Effector CD8-positive, alpha-beta T cell (primary cell): Measurements from ENCODE around the gene TMPRSS12.
"Not testable (repeated sequence)": the region's sequence is repeated elsewhere in the genome, so short reads cannot be mapped to it uniquely, and the experiment has no call there.

Experiments
- DNase-seq: peaks from one replicate; lab custom pipeline; 2025; lab: John Stamatoyannopoulos, UW
- total RNA-seq, 4 experiments: gene quantifications; one replicate each; lab custom pipeline; 2026; lab: John Stamatoyannopoulos, UW

The TMPRSS12 gene, protein sequence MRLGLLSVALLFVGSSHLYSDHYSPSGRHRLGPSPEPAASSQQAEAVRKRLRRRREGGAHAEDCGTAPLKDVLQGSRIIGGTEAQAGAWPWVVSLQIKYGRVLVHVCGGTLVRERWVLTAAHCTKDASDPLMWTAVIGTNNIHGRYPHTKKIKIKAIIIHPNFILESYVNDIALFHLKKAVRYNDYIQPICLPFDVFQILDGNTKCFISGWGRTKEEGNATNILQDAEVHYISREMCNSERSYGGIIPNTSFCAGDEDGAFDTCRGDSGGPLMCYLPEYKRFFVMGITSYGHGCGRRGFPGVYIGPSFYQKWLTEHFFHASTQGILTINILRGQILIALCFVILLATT
- total RNA-seq = 0 to 0.18 (median 0) reads per million in 4 experiments

DNA sequence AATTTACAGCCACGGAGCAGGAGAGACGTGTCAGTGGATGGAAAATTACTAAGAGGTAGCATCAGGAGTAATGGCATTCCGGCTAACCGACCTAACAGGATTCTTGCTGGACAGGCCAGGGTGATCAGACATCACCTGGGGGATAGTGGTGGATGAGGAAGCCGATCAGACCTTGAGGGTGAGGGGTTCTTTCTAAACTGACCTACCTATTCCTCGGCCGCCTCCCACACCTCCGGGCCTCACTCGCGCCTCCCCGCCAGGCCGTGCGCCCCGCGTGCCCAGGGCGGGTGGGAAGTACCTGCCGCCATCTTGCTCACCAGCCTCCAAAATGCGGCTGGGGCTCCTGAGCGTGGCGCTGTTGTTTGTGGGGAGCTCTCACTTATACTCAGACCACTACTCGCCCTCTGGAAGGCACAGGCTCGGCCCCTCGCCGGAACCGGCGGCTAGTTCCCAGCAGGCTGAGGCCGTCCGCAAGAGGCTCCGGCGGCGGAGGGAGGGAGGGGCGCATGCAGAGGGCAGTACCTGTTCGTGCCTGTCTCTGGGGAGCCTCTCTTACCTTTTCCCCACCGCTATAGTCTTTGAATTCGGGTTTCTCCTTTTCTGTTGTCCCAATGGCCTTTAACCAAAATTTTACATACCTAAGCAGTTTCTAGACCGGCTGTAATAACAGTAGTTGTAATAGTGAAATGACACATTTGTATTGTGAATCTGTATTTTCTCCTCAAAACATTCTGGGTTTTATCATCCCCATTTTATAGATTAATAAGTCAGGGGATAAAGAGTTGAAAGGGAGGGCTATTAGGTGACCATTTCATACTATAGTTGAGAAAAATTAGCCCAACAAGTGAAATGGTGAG lies at the start of gene TMPRSS12:
Gene TMPRSS12, plus strand, starts transcription at position 290 of the 857 bp plus-strand sequence. Its CDS starts 39 bp downstream, at position 329.
- no peak for DNase-seq

DNA sequence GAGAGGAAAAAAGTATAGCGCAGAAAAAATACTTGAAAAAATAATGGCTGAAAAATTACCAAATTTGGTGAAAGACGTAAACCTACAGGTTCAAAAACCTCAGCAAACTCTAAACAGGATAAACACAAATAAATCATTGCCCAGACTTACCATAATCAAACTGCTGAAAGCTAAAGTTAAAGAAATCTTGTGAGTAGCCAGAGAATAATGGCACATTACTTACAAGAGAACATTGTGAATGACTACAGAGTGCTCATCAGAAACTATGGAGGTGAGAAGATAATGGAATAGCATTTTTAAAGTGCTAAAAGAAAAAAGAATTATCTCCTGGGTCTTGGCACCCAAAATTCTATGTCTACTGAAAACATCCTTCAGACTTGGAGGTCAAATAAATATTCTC lies 42.8 kb upstream of the TMPRSS12 start:
- DNase-seq = no peak

DNA sequence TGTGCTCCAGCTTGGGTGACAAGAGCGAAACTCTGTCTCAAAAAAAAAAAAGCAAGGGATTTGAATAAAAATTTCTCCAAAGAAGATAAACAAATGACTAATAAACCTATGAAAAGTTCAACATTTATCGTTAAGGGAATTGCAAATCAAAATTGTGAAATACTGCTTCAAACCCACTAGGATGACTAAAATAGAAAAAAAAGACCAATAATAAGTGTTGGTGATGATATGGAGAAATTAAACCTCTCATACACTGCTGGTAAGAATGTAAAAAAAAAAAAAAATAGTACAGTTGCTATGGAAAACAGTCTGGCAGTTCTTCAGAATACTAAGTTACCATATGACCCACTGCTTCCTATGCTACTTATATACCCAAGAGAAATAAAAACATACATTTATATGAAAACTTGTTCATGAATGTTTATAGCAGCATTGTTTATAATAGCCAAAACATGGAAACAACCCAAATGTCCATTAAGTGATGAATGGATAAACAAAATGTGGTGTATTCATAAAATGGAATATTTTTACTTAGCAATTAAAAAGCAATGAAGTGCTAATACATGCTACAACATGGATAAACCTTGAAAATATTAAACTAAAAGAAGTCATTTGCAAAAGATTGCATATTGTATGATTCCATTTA lies 39.4 kb upstream of the TMPRSS12 start:
- DNase-seq = no peak

DNA sequence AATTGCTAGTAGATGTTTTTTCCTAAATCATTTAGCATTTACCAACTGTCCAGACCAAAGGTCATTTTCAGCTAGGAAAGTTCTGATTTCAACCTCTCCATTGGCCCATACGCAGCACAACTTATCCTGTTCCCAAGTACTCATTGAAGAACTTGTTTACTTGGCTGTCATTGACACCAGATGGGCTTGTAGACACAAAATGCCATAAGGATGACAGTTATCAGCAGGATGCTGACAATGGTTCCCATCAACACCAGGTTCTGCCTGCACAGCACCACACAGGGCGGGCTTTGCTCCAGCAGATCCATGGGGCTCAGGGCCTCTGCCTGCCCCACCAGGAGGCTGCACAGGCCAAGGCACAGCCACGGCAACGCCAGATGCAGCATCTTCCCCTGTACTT lies 36.5 kb upstream of the TMPRSS12 start:
- no peak for DNase-seq

DNA sequence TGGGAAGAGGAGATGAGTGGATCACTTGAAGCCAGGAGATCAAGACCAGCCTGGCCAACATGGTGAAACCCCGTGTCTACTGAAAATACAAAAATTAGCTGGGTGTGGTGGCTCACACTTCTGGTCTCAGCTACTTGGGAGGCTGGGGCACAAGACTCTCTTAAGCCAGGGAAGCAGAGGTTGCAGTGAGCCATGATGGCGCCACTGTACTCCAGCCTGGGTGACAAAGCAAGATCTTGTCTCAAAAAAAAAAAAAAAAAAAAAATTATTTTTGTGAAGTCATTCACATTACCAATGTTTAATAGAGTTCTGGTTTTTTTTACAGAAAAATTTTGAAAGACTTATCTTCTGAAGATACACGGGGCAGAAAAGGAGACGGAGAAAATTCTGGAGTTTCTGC lies 33.6 kb upstream of the TMPRSS12 start:
- DNase-seq = not testable (repeated sequence)

DNA sequence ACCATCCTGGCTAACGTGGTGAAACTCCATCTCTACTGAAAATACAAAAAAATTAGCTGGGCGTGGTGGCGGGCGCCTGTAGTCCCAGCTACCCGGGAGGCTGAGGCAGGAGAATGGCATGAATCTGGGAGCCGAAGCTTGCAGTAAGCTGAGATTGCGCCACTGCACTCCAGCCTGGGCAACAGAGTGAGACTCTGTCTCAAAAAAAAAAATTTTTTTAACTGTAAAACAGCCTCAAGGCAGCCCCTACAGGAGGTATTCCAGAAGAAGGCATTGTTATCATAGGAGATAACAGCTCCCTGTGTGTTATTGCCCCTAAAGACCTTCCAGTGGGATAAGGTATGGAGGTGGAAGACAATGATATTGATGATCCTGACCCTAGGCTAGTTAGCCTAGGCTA lies 27.8 kb upstream of the TMPRSS12 start:
- not testable (repeated sequence) for DNase-seq

DNA sequence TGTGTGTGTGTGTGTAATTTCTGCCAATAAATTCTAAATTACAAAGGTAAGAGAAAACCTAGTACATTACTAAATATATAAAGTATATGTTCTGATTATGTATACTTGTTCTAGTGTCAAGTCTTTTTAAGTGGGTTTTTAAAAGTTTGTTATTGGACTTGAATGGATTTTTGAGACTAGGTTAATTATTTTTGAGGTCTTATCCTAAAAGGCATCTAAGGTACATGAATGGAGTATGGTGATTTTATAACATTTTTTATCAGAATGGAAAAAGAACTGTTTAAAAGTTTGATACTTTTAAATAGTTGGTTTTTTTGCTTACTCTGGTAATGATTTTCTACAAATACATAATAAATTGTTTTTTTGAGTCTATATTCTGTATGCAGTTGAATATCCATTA lies 22.5 kb upstream of the TMPRSS12 start:
- DNase-seq = no peak

DNA sequence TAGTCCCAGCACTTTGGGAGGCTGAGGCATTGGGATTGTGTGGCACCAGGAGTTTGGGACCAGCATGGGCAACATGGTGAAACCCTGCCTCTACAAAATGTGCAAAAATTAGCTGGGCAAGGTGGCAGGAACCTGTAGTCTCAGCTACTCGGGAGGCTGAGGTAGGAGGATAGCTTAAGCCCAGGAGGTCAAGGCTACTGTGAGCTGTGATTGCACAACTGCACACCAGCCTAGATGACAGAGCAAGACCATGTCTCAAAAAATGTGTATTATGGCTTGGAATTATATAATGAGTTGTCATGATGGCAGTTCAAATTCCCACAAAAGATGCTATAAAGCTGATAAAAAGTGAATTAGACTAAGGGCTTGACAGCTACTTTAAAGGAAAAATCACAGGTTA lies 20.6 kb upstream of the TMPRSS12 start:
- DNase-seq = no peak

DNA sequence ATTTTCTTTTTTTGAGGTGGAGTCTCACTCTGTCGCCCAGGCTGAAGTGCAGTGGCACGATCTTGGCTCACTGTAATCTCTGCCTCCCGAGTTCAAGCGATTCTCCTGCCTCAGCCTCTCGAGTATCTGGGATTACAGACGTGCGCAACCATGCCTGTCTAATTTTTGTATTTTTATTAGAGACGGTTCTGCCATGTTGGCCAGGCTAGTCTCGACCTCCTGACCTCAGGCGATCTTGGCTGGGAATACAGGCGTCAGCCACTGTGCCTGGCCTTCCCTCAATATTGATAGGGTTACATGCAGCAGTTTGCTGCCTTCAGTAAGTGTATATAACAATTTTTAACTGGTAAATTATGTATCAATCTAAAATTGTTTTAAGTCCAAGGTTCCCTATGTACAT lies 19.0 kb upstream of the TMPRSS12 start:
- not testable (repeated sequence) for DNase-seq

DNA sequence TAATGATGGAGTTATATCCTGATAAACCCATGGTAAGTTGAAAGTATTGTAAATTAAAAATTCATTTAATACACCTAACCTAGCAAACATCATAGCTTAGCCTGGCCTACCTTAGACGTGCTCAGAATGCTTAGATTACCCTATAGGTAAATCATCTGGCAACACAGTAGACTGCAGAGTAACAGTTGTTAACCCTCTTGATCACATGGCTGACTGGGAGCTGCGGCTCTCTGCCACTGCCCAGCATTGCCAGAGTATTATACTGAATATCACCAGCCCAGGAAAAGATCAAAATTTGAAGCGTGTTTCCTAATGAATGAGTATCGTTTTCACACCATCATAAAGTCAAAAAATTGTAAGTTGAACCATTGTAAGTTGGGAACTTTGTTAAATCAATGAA lies 17.8 kb upstream of the TMPRSS12 start:
- no peak for DNase-seq

DNA sequence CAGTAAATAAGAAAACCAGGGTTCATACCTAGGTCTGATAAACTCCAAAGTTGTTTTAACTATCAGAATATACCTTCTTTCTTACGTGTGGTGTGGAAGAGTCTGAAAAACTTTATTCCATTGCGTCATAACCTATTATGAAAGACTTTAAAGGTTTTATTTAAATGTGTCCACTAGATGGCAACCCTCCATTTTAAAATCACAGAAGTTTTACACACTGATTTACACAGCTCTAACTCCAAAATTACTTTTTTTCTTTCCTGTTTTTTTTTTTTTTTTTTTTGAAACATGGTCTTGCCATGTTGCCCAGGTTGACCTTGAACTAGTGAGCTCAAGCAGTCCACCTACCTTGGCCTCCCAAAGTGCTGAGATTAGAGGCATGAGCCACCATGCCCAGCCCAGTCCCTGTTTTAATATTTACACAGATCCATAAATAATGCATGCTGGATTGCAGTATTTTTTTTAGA lies 17.3 kb upstream of the TMPRSS12 start:
- no peak for DNase-seq

DNA sequence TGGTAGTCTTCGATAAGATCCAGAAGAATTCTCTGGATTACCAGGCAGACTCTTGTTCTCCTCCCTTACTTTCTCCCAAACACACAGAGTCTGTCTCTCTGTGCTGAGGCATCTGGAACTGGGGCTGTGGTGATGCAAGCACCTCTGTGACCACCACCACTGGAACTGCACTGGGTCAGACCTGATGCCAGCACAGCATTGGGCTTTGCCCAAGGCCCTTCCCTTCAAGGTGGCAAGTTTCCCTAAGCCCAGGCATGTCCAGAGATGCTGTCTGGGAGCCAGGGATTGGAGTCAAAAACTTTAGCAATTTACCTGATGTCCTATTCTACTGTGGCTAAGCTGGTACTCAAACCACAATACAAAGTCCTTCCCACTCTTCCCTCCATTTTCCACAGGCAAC lies 14.6 kb upstream of the TMPRSS12 start:
- no peak for DNase-seq

DNA sequence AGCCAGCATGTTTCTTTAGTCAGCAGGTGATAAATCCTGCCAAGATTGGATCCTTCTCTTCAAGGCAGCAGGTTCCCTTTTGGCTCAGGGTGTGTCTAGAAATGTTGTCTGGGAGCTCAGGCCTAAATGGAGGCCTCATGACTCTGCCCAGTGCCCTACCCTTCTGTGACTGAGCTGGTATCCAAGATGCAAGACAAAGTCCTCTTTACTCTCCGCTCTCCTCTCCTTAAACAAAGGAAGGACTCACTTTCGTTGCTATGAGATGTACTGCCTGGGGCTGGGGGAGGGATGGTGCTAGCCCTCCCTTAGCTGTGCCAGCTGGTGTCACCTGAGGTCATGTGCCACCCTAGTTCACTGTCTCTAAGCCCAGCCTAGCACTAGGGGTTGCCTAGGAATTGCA lies 13.8 kb upstream of the TMPRSS12 start:
- no peak for DNase-seq

DNA sequence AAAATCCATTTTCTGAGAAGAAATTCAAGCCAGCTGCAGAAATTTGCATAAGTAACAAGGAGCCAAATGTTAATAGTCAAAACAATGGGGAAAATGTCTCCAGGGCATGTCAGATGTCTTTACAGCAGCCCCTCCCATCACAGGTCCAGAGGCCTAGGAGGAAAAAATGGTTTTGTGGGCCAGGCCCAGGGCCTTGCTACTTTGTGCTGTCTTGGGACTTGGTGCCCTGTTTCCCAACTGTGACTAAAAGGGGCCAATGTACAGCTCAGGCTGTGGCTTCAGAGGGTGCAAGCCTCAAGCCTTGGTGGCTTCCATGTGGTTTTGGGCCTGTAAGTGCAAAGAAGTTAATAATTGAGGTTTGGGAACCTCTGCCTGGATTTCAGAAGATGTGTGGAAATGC lies 8.9 kb upstream of the TMPRSS12 start:
- DNase-seq = not testable (repeated sequence)

DNA sequence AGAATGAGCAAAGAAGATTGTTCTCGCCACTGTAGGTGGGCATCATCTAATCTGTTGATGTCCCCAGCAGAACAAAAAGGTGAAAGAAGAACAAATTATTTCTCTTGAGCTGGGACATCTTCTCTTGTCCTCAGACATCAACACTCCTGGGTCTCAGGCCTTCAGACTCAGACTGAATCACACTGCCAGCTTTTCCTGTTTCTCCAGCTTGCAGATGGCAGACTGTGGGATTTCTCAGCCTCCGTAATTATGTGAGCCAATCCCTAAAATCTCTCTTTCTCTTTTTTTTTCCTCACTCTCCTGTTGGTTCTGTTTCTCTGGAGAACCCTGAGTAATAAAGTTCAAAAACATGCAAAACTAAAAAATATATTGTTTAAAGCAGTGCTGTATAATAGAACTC lies 3.7 kb upstream of the TMPRSS12 start:
- DNase-seq = no peak

DNA sequence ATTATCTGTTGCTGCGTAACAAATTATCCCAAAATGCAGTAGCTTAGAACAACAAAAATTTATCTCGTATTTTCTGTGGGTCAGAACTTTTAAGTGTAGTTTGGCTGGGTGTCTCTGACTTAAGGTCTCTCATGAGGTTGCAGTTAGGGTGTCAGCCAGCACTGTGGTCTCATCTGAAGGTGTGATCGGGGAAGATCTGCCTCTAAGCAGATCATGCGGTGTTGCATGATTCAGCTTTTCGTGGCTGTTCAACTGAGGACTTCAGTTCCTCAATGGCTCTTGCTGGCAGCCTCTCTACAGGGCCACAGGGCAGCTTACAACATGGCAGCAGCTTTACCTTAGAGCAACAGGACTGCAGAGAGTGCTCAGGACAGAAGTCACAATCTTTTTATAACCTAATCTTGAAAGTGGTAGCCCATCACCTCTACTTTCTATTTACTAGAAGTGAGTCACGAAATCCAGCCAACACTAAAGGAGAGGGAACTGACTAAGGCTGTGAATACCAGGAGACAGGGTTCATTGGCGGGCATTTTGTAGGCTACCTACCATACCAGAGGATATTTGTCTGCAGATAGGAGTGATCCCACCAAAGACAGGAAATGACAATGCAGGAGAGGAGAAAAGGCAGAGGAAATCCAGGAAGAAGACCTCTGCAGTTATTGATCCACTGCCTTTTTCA lies 1.8 kb upstream of the TMPRSS12 start:
- no peak for DNase-seq

DNA sequence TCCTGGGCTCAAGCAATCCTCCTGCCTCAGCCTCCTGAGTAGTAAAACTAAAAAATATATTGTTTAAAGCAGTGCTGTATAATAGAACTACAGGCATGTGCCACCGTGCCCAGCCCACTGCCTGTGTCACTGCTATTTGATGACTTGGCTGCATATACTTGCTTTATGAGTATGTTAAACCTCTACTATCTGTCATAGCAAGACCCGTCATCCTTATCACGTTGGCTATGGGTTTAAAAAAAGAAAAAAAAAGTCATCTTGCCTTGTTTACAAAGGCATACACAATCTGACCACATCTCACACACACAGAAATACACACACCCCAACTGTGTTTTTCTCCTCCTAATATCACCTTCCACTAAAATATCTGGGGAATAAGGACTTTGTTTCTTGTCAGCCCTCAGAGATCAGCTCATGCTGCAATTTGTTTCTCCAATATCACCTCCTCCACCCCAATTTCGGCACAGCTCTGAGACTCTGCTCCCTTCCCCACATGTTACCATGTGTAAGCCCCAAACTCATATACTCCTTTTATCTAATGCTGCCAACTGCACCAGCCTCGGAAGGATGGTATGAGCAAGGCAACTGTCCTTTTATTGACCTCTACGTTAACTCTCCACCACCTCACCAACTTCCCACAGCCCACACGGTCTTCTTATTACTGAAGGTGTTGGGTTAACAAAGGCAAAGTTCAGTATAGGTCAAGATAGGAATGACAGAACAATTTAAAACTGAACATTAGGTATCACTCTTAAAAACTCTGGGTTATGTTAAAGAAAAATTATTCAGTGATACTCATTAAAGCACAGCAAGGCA lies 802 bp upstream of the TMPRSS12 start:
- no peak for DNase-seq

DNA sequence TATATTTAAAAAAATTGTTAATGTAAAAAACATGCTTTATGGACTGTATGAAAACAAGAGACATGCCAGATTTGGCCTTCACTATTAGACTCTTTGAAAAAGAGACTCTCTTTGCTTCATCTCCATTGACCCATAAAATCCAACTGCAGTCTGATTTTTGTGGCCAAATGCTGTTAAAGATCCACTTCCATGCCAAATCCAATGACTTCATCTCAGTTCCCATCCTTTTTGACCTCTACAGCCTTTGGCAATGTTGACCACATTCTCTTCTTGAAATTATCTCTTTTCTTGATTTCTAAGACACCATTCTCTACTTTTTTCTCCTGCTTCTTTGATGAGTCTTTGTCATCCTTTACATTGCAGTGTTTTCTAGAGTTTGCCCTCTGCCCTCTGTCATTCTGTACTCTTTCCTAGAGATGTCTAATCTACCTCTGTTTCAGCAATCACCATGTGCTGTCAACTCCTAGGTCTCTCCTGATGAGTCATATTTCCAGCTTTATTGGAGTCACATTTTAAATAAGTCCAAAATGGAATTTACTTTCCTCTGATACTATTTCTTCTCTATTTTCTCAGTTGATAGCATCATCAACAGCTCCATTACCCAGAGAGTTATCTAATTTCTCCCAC lies 2.4 kb downstream of the TMPRSS12 start:
- DNase-seq = no peak

DNA sequence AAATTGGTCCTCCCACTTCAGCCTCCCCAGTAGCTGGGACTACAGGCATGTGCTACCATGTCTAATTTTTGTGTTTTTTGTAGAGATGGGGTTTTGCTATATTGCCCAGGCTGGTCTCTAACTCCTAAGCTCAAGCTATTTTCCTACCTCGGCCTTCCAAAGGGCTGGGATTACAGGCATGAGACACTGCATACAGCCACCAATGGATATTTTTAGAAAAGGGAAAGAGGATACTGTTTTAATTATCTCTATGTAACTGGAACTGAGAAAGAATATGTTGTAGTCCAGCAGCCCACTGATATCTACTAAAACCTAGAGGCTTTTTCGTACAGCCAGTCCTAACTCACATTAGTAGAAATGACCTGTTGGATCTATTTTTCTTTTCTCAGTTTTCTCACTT lies 6.2 kb downstream of the TMPRSS12 start:
- no peak for DNase-seq

DNA sequence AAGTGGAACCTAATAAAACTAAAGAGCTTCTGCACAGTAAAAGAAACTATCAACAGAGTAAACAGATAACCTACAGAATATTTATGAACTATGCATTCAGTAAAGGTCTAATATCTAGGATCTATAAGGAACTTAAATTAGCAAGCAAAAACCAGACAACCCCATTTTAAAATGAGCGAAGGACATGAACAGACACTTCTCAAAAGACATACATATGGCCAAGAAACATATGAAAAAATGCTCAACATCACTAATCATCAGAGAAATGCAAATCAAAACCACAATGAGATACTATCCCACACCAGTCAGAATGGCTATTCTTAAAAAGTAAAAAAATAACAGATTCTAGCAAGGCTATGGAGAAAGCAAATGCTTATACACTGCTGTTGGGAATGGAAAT lies 12.5 kb downstream of the TMPRSS12 start:
- not testable (repeated sequence) for DNase-seq

DNA sequence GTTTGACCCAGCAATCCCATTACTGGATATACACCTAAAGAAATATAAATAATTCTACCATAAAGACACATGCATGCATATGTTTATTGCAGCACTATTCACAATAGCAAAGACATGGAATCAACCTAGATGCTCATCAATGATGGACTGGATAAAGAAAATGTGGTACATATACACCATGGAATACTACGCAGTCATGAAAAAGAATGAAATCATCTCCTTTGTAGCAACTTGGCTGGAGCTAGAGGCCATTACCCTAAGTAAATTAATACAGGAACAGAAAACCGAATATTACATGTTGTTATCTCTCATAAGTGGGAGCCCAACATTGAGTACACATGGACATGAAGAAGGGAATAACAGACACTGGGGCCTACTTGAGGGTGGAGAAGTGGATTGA lies 13.0 kb downstream of the TMPRSS12 start:
- not testable (repeated sequence) for DNase-seq
